Measurements from ENCODE around the gene POLG2.
"Not testable (repeated sequence)": the region's sequence is repeated elsewhere in the genome, so short reads cannot be mapped to it uniquely, and the experiment has no call there.

Gene POLG2

GRCh38 chr17:64491994-64492393, 4.9 kb downstream of the POLG2 start:
- Histone ChIP-seq H3K4me1 (ENCODE audit: insufficient read depth, low read length) (peaks cover 12% of the 10 kb centered on the region), H3K36me3 (ENCODE audit: insufficient read depth, low read length) (peaks cover 48% of the 10 kb centered on the region), H3K27me3 (ENCODE audit: insufficient read depth, low read length) (no peaks in the 10 kb centered on the region), H2AFZ (ENCODE audit: low read depth, low read length) (no peak overlapping the region), H3K9me3 (ENCODE audit: low read length) (no peaks in the 10 kb centered on the region), H3K4me3 (ENCODE audit: low read length) (no peak overlapping the region)

GRCh38 chr17:64491034-64491860, 5.6 kb downstream of the POLG2 start:
- peaks cover 9% of the 10 kb centered on the region for H3K4me1 ChIP-seq (ENCODE audit: insufficient read depth, low read length)
- H3K9me3 ChIP-seq (ENCODE audit: low read length), result no peaks in the 10 kb centered on the region
- H3K27me3 ChIP-seq (ENCODE audit: insufficient read depth, low read length), result no peaks in the 10 kb centered on the region
- H3K36me3 ChIP-seq (ENCODE audit: insufficient read depth, low read length), result peaks cover 54% of the 10 kb centered on the region
- H3K4me3 ChIP-seq (ENCODE audit: low read length), result no peak overlapping the region
- no peak overlapping the region for H2AFZ ChIP-seq (ENCODE audit: low read depth, low read length)

- no peaks in the 10 kb centered on the region for H3K27me3 ChIP-seq (ENCODE audit: insufficient read depth, low read length)
- H3K9me3 ChIP-seq (ENCODE audit: low read length), result no peaks in the 10 kb centered on the region
- no peak overlapping the region for H3K4me3 ChIP-seq (ENCODE audit: low read length)
- no peaks in the 10 kb centered on the region for H3K4me1 ChIP-seq (ENCODE audit: insufficient read depth, low read length)
- H2AFZ ChIP-seq (ENCODE audit: low read depth, low read length), result no peak overlapping the region
- H3K36me3 ChIP-seq (ENCODE audit: insufficient read depth, low read length), result peaks cover 72% of the 10 kb centered on the region
Measured at GRCh38 chr17:64488301-64488700, 8.6 kb downstream of the POLG2 start.

- H3K4me1 ChIP-seq (ENCODE audit: insufficient read depth, low read length), result no peaks in the 10 kb centered on the region
- no peak overlapping the region for H2AFZ ChIP-seq (ENCODE audit: low read depth, low read length)
- no peak overlapping the region for H3K4me3 ChIP-seq (ENCODE audit: low read length)
- peaks cover 61% of the 10 kb centered on the region for H3K36me3 ChIP-seq (ENCODE audit: insufficient read depth, low read length)
- H3K27me3 ChIP-seq (ENCODE audit: insufficient read depth, low read length), result no peaks in the 10 kb centered on the region
- no peaks in the 10 kb centered on the region for H3K9me3 ChIP-seq (ENCODE audit: low read length)
Measured at GRCh38 chr17:64484380-64484779, 12.5 kb downstream of the POLG2 start.

GRCh38 chr17:64480951-64481350, 15.9 kb downstream of the POLG2 start:
- Histone ChIP-seq H3K36me3 (ENCODE audit: insufficient read depth, low read length) (peaks cover 55% of the 10 kb centered on the region), H3K9me3 (ENCODE audit: low read length) (no peaks in the 10 kb centered on the region), H3K4me3 (ENCODE audit: low read length) (no peak overlapping the region), H3K27me3 (ENCODE audit: insufficient read depth, low read length) (no peaks in the 10 kb centered on the region), H2AFZ (ENCODE audit: low read depth, low read length) (no peak overlapping the region), H3K4me1 (ENCODE audit: insufficient read depth, low read length) (no peaks in the 10 kb centered on the region)

- H3K4me1 ChIP-seq (ENCODE audit: insufficient read depth, low read length), result no peaks in the 10 kb centered on the region
- no peak overlapping the region for H3K4me3 ChIP-seq (ENCODE audit: low read length)
- H3K27me3 ChIP-seq (ENCODE audit: insufficient read depth, low read length), result no peaks in the 10 kb centered on the region
- H3K9me3 ChIP-seq (ENCODE audit: low read length), result no peaks in the 10 kb centered on the region
- no peak overlapping the region for H2AFZ ChIP-seq (ENCODE audit: low read depth, low read length)
- H3K36me3 ChIP-seq (ENCODE audit: insufficient read depth, low read length), result peaks cover 28% of the 10 kb centered on the region
Measured at GRCh38 chr17:64477849-64478248, 19.0 kb downstream of the POLG2 start.

- no peaks in the 10 kb centered on the region for H3K4me1 ChIP-seq (ENCODE audit: insufficient read depth, low read length)
- H3K27me3 ChIP-seq (ENCODE audit: insufficient read depth, low read length), result no peaks in the 10 kb centered on the region
- H2AFZ ChIP-seq (ENCODE audit: low read depth, low read length), result no peak overlapping the region
- H3K9me3 ChIP-seq (ENCODE audit: low read length), result no peaks in the 10 kb centered on the region
- H3K4me3 ChIP-seq (ENCODE audit: low read length), result no peak overlapping the region
- H3K36me3 ChIP-seq (ENCODE audit: insufficient read depth, low read length), result peaks cover 5% of the 10 kb centered on the region
Measured at GRCh38 chr17:64472564-64472963, 24.3 kb downstream of the POLG2 start.

- no peaks in the 10 kb centered on the region for H3K36me3 ChIP-seq (ENCODE audit: insufficient read depth, low read length)
- H3K4me3 ChIP-seq (ENCODE audit: low read length), result no peak overlapping the region
- no peak overlapping the region for H2AFZ ChIP-seq (ENCODE audit: low read depth, low read length)
- H3K27me3 ChIP-seq (ENCODE audit: insufficient read depth, low read length), result no peaks in the 10 kb centered on the region
- H3K4me1 ChIP-seq (ENCODE audit: insufficient read depth, low read length), result no peaks in the 10 kb centered on the region
- H3K9me3 ChIP-seq (ENCODE audit: low read length), result no peaks in the 10 kb centered on the region
Measured at GRCh38 chr17:64471440-64471839, 25.4 kb downstream of the POLG2 start.

GRCh38 chr17:64470625-64471024, 26.2 kb downstream of the POLG2 start:
- H2AFZ ChIP-seq (ENCODE audit: low read depth, low read length), result no peak overlapping the region
- H3K36me3 ChIP-seq (ENCODE audit: insufficient read depth, low read length), result no peaks in the 10 kb centered on the region
- H3K9me3 ChIP-seq (ENCODE audit: low read length), result no peaks in the 10 kb centered on the region
- H3K4me1 ChIP-seq (ENCODE audit: insufficient read depth, low read length), result no peaks in the 10 kb centered on the region
- H3K4me3 ChIP-seq (ENCODE audit: low read length), result no peak overlapping the region
- H3K27me3 ChIP-seq (ENCODE audit: insufficient read depth, low read length), result no peaks in the 10 kb centered on the region

GRCh38 chr17:64466834-64467233, 30.0 kb downstream of the POLG2 start:
- H3K4me1 ChIP-seq (ENCODE audit: insufficient read depth, low read length); H3K27me3 ChIP-seq (ENCODE audit: insufficient read depth, low read length); H2AFZ ChIP-seq (ENCODE audit: low read depth, low read length); H3K4me3 ChIP-seq (ENCODE audit: low read length); H3K36me3 ChIP-seq (ENCODE audit: insufficient read depth, low read length); H3K9me3 ChIP-seq (ENCODE audit: low read length): not testable (repeated sequence)

GRCh38 chr17:64466019-64466735, 30.7 kb downstream of the POLG2 start:
- H3K9me3 ChIP-seq (ENCODE audit: low read length), result no peaks in the 10 kb centered on the region
- no peak overlapping the region for H3K4me3 ChIP-seq (ENCODE audit: low read length)
- no peaks in the 10 kb centered on the region for H3K36me3 ChIP-seq (ENCODE audit: insufficient read depth, low read length)
- no peaks in the 10 kb centered on the region for H3K4me1 ChIP-seq (ENCODE audit: insufficient read depth, low read length)
- H3K27me3 ChIP-seq (ENCODE audit: insufficient read depth, low read length), result no peaks in the 10 kb centered on the region
- H2AFZ ChIP-seq (ENCODE audit: low read depth, low read length), result no peak overlapping the region

- Histone ChIP-seq H2AFZ (ENCODE audit: low read depth, low read length) (no peak overlapping the region), H3K9me3 (ENCODE audit: low read length) (no peaks in the 10 kb centered on the region), H3K27me3 (ENCODE audit: insufficient read depth, low read length) (no peaks in the 10 kb centered on the region), H3K4me3 (ENCODE audit: low read length) (no peak overlapping the region), H3K4me1 (ENCODE audit: insufficient read depth, low read length) (no peaks in the 10 kb centered on the region), H3K36me3 (ENCODE audit: insufficient read depth, low read length) (no peaks in the 10 kb centered on the region)
Measured at GRCh38 chr17:64461788-64462187, 35.1 kb downstream of the POLG2 start.

- Histone ChIP-seq H3K27me3 (ENCODE audit: insufficient read depth, low read length) (no peaks in the 10 kb centered on the region), H3K9me3 (ENCODE audit: low read length) (no peaks in the 10 kb centered on the region), H3K4me1 (ENCODE audit: insufficient read depth, low read length) (no peaks in the 10 kb centered on the region), H2AFZ (ENCODE audit: low read depth, low read length) (no peak overlapping the region), H3K4me3 (ENCODE audit: low read length) (no peak overlapping the region), H3K36me3 (ENCODE audit: insufficient read depth, low read length) (no peaks in the 10 kb centered on the region)
Measured at GRCh38 chr17:64460955-64461354, 35.9 kb downstream of the POLG2 start.
